Subcutaneous adipose tissue (tissue), 4 donors: ENCODE results near the gene LAP3. TPM values are rescaled to one million over a fixed set of nuclear protein-coding genes. Genes with fewer than 3 reads are reported as not detected.

ENCODE experiments used
- total RNA-seq, 4 donors: library from RNA; depleted of rRNA; stranded (reverse); fragments of >200 nt; gene quantifications; one replicate each; pipeline ENCODE4 v1.1.0, GENCODE V29; 2016
- TF ChIP-seq, protein P1 (sequence below): fragments of 450-650 bp; IDR thresholded peaks from one replicate; pipeline ENCODE4 v1.5.1; 2016; ENCODE audit warnings: low read depth, mild to moderate bottlenecking, control low read depth, antibody characterized with exemption, moderate library complexity

The LAP3 gene
- total RNA-seq, 4 donors from 2014 or later: 89.4 to 165 (median 96.0) TPM

DNA sequence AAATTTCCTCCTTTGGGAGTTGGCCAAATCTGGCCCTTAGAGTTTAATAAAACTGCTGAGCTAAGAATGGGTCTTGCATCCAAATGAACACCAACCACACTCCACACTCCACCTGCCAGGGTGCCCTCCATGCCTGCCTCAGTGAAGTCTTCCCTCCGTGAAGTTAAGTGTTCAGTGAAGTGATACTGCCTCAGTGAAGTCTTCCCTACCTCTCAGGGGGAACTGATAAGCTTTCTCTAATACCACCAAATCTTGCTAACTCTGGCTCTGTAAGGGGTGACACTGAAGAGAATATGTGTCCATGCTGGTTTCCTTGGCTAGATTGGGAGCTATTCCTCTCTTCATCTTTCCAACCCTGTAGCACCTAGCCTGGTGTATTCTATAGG is 65.4 kb downstream of the LAP3 start:
- TF ChIP-seq, protein P1, sequence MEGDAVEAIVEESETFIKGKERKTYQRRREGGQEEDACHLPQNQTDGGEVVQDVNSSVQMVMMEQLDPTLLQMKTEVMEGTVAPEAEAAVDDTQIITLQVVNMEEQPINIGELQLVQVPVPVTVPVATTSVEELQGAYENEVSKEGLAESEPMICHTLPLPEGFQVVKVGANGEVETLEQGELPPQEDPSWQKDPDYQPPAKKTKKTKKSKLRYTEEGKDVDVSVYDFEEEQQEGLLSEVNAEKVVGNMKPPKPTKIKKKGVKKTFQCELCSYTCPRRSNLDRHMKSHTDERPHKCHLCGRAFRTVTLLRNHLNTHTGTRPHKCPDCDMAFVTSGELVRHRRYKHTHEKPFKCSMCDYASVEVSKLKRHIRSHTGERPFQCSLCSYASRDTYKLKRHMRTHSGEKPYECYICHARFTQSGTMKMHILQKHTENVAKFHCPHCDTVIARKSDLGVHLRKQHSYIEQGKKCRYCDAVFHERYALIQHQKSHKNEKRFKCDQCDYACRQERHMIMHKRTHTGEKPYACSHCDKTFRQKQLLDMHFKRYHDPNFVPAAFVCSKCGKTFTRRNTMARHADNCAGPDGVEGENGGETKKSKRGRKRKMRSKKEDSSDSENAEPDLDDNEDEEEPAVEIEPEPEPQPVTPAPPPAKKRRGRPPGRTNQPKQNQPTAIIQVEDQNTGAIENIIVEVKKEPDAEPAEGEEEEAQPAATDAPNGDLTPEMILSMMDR: no peak

DNA sequence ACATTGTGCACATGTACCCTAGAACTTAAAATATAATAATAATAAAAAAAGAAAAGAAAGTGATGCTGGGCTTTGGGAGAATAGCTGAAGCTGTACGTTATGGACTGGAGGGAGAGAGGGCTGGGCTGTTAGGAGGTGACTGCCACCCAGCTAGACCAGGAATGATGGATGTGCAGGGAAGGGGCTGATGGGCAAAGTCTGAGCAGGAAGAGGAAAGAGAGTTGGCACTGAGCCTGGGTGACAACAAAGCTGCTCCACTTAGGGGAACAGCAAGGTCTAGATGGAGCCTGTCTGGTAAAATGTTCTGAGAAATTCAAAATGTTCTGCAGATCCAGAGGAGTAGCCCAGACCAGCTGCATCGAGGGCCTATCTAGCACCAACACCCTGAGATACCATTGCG is 69.7 kb downstream of the LAP3 start:
- TF ChIP-seq, protein P1: no peak

DNA sequence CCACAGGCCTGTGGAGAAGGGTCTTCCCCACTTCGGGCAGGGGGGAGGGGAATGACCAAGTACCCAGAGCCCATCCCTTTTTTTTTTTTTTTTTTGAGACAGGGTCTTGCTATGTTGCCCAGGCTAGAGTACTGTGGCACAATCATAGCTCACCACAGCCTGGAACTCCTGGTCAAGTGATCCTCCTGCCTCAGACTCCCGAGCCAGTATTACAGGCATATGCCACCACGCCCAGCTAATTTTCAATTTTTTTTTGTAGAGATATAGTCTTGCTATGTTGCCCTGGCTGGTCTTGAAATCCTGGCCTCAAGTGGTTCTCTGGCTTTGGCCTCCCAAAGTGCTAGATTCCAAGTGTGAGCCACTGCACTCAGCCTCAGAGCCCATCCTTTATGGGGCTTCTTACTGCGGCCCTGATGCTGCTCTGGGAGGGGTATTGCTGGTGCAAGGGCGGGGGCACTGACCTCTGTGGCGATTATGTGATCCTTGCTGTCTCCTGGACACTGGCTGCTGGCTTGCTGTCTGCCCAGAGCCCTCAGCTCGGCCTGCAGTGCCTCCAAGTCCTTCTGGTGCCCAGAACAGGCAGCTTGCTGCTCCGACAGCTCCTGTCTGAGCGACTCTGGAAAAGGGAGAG is 70.3 kb downstream of the LAP3 start:
- TF ChIP-seq, protein P1: no peak

DNA sequence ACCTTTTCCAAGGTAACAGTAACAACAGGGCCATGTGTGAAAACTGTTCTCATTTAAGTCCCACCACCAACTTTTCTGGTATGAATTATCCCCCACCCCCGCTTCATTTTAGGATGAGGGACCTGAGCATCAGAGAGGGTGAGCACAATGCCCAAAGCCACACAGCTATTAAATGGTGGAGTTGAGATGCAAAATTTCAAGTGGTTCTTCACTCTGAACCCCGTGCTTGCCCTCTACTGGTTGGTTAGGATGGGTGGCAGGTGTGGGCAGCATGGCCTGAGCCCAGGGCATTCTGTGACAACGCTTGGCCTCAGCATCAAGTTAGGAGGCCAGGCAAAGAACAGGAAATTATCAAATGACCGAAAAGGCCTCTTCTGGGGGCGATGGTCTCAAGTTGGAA is 70.9 kb downstream of the LAP3 start:
- TF ChIP-seq, protein P1: no peak

DNA sequence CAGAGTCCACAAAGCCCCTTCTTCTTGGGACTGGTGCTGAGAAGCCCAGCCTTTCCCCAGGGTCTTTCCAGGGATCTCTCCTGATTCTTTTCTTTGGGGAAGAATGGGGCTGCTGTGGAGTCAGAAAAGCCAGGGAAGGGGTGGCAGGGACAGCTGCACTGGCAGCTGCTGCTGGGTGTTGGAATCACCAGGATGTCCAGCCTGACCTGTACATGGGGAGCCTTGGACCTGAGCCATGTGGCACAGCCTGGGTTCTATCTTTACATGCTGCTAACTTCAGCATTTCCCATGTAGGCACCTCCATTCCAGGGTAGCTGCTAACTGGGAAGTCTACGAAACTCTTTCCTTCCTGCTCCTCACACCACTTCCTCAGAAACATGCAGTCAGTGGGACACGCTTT is 73.4 kb downstream of the LAP3 start:
- TF ChIP-seq, protein P1: no peak

DNA sequence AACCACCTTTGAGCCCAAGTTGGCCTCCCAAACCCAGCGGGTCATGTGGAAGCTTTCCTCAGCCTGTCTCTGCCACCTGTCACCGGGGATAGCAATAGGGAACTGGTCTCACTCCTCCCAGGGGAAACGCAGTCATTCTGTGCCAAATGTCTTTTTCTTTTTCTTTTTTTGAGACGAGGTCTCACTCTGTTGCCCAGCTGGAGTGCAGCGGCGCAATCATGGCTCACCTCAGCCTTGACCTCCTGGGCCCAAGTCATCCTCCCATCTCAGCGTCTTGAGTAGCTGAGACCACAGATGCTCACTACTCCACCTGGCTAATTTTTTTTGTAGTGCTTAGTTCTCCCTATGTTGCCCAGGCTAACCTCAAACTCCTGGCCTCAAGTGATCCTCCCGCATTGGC is 77.7 kb downstream of the LAP3 start:
- TF ChIP-seq, protein P1: no peak

DNA sequence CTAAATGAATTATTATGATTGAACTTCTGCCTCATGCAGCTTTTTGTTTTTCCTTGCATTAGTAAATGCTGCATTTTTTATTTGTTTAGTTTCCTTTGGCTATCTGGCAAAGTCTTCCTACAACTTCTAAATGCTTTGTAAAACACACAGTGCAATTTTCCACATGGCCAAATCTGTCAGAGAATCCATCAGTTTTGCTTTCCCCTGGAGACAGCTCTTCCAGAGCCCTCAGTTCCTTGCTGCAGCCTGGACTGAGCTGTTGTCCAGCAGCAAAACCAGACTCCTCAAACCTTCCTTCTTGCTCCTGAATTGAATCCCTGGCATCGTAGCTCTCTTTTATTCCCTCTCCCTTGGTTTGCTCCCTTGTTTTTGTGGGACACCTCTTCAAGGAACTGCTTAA is 80.1 kb downstream of the LAP3 start:
- TF ChIP-seq, protein P1: no peak

Other genes with a start within 250 kb of the LAP3 start
- 10 to 100 TPM; 13.9 to 50.9 (median 34.9) TPM for gene QDPR, start 65.1 kb upstream of the LAP3 start, total RNA-seq
- not detected for gene CLRN2, start 62.0 kb upstream of the LAP3 start, total RNA-seq
- 10 to 100 TPM; 11.7 to 13.6 (median 12.4) TPM for gene MED28, start 37.4 kb downstream of the LAP3 start, total RNA-seq
- not detected for gene FAM184B, start 204.4 kb downstream of the LAP3 start, total RNA-seq
- gene DCAF16, start 233.6 kb downstream of the LAP3 start, total RNA-seq: 10 to 100 TPM; 12.7 to 33.5 (median 23.2) TPM
- 1 to 10 TPM in 3 of 4 donors, under 1 TPM in 1; 0.33 to 2.2 (median 1.7) TPM for gene NCAPG, start 233.8 kb downstream of the LAP3 start, total RNA-seq